ENCODE results near the gene GPR153.

- TF ChIP-seq CTCF (IDR thresholded peaks at IDR 0.05): no peak
- TF ChIP-seq POLR2A (IDR thresholded peaks at IDR 0.05): no peak
Measured at GRCh38 chr1:6248161-6248776, 12.6 kb downstream of the GPR153 start.

Data from lower leg skin (tissue), 3 donors.